22Rv1 (cell line): ENCODE results near the gene TERT.

Experiments used
- H3K27ac ChIP-seq: fragments of 450-650 bp; 2 replicates; pipeline ENCODE4 v1.5.1; 2017
- ZFX ChIP-seq: fragments of 450-650 bp; IDR thresholded peaks from 2 replicates; pipeline ENCODE4 v1.6.1; 2017; ENCODE audit warnings: antibody characterized with exemption, borderline replicate concordance
- TF ChIP-seq, protein P1 (sequence below): fragments of 450-650 bp; IDR thresholded peaks from 2 replicates; pipeline ENCODE4 v1.5.1; 2017; ENCODE audit warnings: mild to moderate bottlenecking

TERT gene

DNA sequence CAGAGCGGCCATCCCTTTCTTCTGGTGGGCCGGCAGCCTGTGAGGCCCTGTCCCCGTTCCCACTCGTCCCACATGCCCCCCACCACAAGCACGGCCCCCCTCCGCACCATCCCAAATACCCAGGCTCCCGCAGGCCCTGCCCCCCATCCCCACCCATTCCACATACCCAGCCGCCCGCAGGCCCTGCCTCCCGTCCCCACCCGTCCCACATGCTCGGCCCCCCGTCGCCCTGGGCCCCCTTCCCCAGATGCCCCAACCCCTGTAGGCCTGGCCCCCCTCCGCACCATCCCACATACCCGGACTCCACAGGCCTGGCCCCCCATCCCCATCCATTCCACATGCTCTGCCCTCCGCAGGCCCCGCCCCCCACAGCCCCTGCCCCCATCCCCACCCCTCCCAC lies 82.0 kb downstream of the TERT start:
- TF ChIP-seq, protein P1, sequence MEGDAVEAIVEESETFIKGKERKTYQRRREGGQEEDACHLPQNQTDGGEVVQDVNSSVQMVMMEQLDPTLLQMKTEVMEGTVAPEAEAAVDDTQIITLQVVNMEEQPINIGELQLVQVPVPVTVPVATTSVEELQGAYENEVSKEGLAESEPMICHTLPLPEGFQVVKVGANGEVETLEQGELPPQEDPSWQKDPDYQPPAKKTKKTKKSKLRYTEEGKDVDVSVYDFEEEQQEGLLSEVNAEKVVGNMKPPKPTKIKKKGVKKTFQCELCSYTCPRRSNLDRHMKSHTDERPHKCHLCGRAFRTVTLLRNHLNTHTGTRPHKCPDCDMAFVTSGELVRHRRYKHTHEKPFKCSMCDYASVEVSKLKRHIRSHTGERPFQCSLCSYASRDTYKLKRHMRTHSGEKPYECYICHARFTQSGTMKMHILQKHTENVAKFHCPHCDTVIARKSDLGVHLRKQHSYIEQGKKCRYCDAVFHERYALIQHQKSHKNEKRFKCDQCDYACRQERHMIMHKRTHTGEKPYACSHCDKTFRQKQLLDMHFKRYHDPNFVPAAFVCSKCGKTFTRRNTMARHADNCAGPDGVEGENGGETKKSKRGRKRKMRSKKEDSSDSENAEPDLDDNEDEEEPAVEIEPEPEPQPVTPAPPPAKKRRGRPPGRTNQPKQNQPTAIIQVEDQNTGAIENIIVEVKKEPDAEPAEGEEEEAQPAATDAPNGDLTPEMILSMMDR = no peak
- TF ChIP-seq ZFX = no peak
- no peak overlapping the region for H3K27ac ChIP-seq

- H3K27ac ChIP-seq = no peak overlapping the region
- TF ChIP-seq, protein P1 = peak; percentile 11; the same call in 1 of the 2 replicates
- no peak for TF ChIP-seq ZFX
These were observed 82.6 kb downstream of the TERT start for GRCh38 chr5:1212271-1212670.

DNA sequence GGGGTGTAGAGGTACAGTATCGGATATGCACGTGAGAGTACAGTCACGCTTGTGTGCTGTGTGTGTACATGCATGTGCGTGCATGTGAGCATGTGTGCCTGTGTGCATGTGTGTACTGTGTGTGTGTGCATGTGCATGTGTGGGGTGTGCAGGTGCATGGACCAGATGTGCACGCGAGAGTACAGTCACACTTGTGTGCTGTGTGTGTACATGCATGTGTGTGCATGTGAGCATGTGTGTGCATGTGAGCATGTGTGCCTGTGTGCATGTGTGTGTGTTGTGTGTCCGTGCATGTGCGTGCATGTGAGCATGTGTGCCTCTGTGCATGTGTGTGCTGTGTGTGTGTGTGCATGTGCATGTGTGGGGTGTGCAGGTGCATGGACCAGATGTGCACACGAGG lies 83.2 kb downstream of the TERT start:
- H3K27ac ChIP-seq = no peak overlapping the region
- TF ChIP-seq, protein P1 = no peak
- no peak for TF ChIP-seq ZFX

- no peak overlapping the region for H3K27ac ChIP-seq
- no peak for TF ChIP-seq ZFX
- TF ChIP-seq, protein P1 = no peak
These were observed 84.0 kb downstream of the TERT start for GRCh38 chr5:1210832-1211251.

DNA sequence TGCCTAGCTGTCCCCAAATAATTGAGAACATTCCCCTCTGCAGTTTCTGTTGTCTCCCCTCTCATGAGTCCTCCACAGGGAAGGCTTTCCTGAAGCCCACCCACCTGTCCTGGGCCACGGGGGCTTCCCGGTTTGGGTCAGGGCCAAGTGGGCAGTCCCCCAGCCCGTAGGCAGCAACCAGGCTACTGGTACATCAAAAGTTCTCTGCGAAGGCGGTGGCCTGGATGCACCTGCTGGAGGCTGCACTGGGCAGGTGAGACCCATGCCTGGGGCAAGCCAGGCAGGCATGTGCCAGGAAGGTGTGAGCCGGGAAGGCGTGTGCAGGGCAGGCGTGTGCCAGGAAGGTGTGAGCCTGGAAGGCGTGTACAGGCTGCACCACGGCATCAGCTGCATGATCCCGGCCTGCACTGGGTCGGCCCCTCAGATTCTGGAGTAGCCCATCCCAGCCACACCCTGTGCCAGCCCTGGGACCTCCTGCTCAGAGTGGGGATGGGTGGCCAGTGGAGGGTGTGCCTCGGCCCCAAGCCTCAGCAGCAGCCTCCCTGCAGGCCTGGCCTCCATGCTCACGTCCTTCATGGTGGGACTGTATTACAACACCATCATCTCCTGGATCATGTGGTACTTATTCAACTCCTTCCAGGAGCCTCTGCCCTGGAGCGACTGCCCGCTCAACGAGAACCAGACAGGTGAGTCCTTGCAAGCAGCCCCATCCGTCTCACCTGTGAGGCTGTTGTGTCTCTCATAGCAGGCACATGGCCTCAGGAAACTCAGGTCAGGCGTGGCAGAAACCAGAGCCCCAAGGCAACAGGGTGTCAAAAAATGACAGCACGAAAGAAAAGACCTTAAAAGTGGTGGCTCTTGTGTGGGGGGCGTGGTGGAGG lies 84.7 kb downstream of the TERT start:
- TF ChIP-seq, protein P1 = no peak
- no peak overlapping the region for H3K27ac ChIP-seq

GRCh38 chr5:1209489-1209852 lies 85.4 kb downstream of the TERT start:
- TF ChIP-seq, protein P1 = no peak
- TF ChIP-seq ZFX = no peak
- H3K27ac ChIP-seq = no peak overlapping the region

- TF ChIP-seq, protein P1 = peak; percentile 79
- TF ChIP-seq ZFX = no peak
- H3K27ac ChIP-seq = no peak overlapping the region
These were observed 86.0 kb downstream of the TERT start for GRCh38 chr5:1208743-1209488.
